H1 (cell line): ENCODE data around the gene GABRR1. TPM values are rescaled to one million over a fixed set of nuclear protein-coding genes. Genes with fewer than 3 reads are reported as not detected.

Source experiments
- GABPA ChIP-seq: IDR thresholded peaks from 2 replicates; pipeline ENCODE4 v1.6.1; 2011; ENCODE audit warnings: mild to moderate bottlenecking, low read length, moderate library complexity, borderline replicate concordance; ENCODE audit not compliant: insufficient read depth
- POLR2A ChIP-seq, 2 experiments: IDR thresholded peaks; 1 replicate in 1 of 2; 2 replicates in 1 of 2; pipeline ENCODE4 v1.6.1; 2011; ENCODE audit warnings: low read depth in 2 of 2, low read length in 2 of 2, mild to moderate bottlenecking in 2 of 2; ENCODE audit errors: control extremely low read depth in 1 of 2
- SIN3A ChIP-seq, 2 experiments: IDR thresholded peaks in 1 of 2; conservative IDR thresholded peaks in 1 of 2; 2 replicates each; pipeline ENCODE4 v1.6.1; 2011 to 2012; ENCODE audit warnings: low read length in 2 of 2, improper control_type of control experiment in 1 of 2, low read depth in 1 of 2, mild to moderate bottlenecking in 1 of 2
- TAF7 ChIP-seq: optimal IDR thresholded peaks from 2 replicates; pipeline ENCODE3; 2011; ENCODE audit warnings: low read depth, mild to moderate bottlenecking, inconsistent platforms, low read length, moderate library complexity, borderline replicate concordance
- TEAD4 ChIP-seq: IDR thresholded peaks from 2 replicates; pipeline ENCODE4 v1.6.1; 2012; ENCODE audit warnings: low read depth, low read length, inconsistent platforms, mixed read lengths
- polyA plus RNA-seq, 7 experiments: library from polyadenylated mRNA; depleted of rRNA in 3 of 7; stranded (reverse) in 5 of 7; unstranded in 2 of 7; fragments of >200 nt in 5 of 7; fragments of 200-250 nt in 2 of 7; gene quantifications; 1 replicate in 5 of 7; 2 replicates in 1 of 7; 4 replicates in 1 of 7; pipeline versions ENCODE4 v1.2.1 to v1.2.3, GENCODE V29; 2011 to 2013; ENCODE audit warnings: missing spikeins in 2 of 7, mixed read lengths in 2 of 7
- total RNA-seq: library from RNA; stranded (reverse); fragmentation: NEBNext Ultra II Directional; extraction: Animal tissue kit (Norgen Biotek cat#: 25700); gene quantifications from 2 replicates; pipeline ENCODE4 v1.2.1, GENCODE V29; 2021

GABRR1 gene
- total and polyA plus RNA-seq, 2 of the 8 experiments (the other 6 are each of a cell fraction or from before 2014, with no cell fraction given) = 0.60 to 0.63 TPM

DNA sequence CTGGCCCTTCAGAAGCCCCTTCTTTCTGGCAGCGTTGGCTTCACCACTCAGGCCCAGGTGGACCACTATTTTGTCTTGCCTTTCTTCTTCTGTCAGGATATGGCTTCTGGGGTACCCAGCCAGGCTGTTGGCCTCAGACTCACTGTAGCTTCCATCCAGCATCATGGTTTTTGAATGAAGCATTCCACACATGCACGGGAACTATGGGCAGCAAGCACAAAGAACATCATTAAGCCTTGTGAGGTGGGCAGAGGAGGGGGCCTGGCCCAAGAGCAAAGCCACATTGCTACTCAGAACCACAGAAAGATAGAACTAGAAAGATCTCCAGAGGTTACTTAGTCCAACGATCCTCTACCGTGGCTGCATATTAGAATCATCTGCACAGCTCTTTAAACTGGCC, 40.6 kb upstream of the GABRR1 start (continued):
- TF ChIP-seq POLR2A (IDR thresholded peaks at IDR 0.05; ENCODE audit: control extremely low read depth in 1 of 2, low read depth in 2 of 2, low read length in 2 of 2) (no peak), SIN3A (conservative IDR thresholded peaks at IDR 0.05 in 1 of 2, IDR thresholded peaks at IDR 0.05 in 1 of 2; ENCODE audit: low read depth in 1 of 2, low read length in 2 of 2) (no peak), TEAD4 (no peak), GABPA (no peak), TAF7 (no peak)
